ENCODE measurements around the gene KDM6A.
A peak's percentile ranks its signal among the peaks of the same experiment; 100 is the strongest.
"Not testable (repeated sequence)": the region's sequence is repeated elsewhere in the genome, so short reads cannot be mapped to it uniquely, and the experiment has no call there.

Gene KDM6A

GRCh38 chrX:44844204-44844603, 28.8 kb upstream of the KDM6A start:
- H3K4me3 ChIP-seq (ENCODE audit: low read depth, low read length): no peak overlapping the region
- TF ChIP-seq CTCF (conservative IDR thresholded peaks at IDR 0.05; ENCODE audit: low read depth, low read length): no peak
- no peak for DNase-seq (ENCODE audit: low read depth)

- H3K4me3 ChIP-seq (ENCODE audit: low read depth, low read length); DNase-seq (ENCODE audit: low read depth): not testable (repeated sequence)
Measured at GRCh38 chrX:44850891-44851290, 22.1 kb upstream of the KDM6A start.

- no peak for TF ChIP-seq CTCF (conservative IDR thresholded peaks at IDR 0.05; ENCODE audit: low read depth, low read length)
- DNase-seq (ENCODE audit: low read depth): no peak
- peak overlapping the region; percentile 71 for H3K4me3 ChIP-seq (ENCODE audit: low read depth, low read length)
Measured at GRCh38 chrX:44871114-44871645, 1.8 kb upstream of the KDM6A start.

GRCh38 chrX:44871931-44872820, 812 bp upstream of the KDM6A start:
- DNase-seq (ENCODE audit: low read depth): peak; percentile 27
- H3K4me3 ChIP-seq (ENCODE audit: low read depth, low read length): peak overlapping the region; percentile 71

GRCh38 chrX:44873415-44874276, 658 bp downstream of the KDM6A start:
- no peak for TF ChIP-seq CTCF (conservative IDR thresholded peaks at IDR 0.05; ENCODE audit: low read depth, low read length)
- peak; percentile 45 for DNase-seq (ENCODE audit: low read depth)
- H3K4me3 ChIP-seq (ENCODE audit: low read depth, low read length): peak overlapping the region; percentile 71

More at GRCh38 chrX:44871931-44872820, 812 bp upstream of the KDM6A start:
- no peak for TF ChIP-seq CTCF (conservative IDR thresholded peaks at IDR 0.05; ENCODE audit: low read depth, low read length)

- DNase-seq (ENCODE audit: low read depth): peak; percentile 27
- H3K4me3 ChIP-seq (ENCODE audit: low read depth, low read length): peak overlapping the region; percentile 71
- no peak for TF ChIP-seq CTCF (conservative IDR thresholded peaks at IDR 0.05; ENCODE audit: low read depth, low read length)
Measured at GRCh38 chrX:44874420-44875184, 1.6 kb downstream of the KDM6A start.

- TF ChIP-seq CTCF (conservative IDR thresholded peaks at IDR 0.05; ENCODE audit: low read depth, low read length): no peak
- no peak for DNase-seq (ENCODE audit: low read depth)
- H3K4me3 ChIP-seq (ENCODE audit: low read depth, low read length): peak overlapping the region; percentile 71
Measured at GRCh38 chrX:44875185-44875489, 2.1 kb downstream of the KDM6A start.

Data from choroid plexus epithelial cell (primary cell).